ENCODE results near the gene HSD17B11.

GRCh38 chr4:87390551-87390890, 467 bp downstream of the HSD17B11 start:
- TF ChIP-seq CTCF (IDR thresholded peaks at IDR 0.05), result no peak
- no peak for TF ChIP-seq POLR2A (IDR thresholded peaks at IDR 0.05)
